MM.1S (cell line): ENCODE results near the gene ANKMY1.

ENCODE experiments used
- EZH2 ChIP-seq: fragments of 300-600 bp; sonication (generic); optimal IDR thresholded peaks from 2 replicates; pipeline ENCODE3; 2017; ENCODE audit warnings: low read depth, mild to moderate bottlenecking, antibody characterized with exemption, low read length, mixed read lengths
- EZH2phosphoT487 ChIP-seq: fragments of 300-600 bp; sonication (generic); IDR thresholded peaks from 2 replicates; pipeline ENCODE4 v1.6.1; 2018; ENCODE audit warnings: antibody characterized with exemption, low read length
- TF ChIP-seq, protein P1 (sequence below): fragments of 300-600 bp; sonication (generic); IDR thresholded peaks from 2 replicates; pipeline ENCODE4 v1.5.1; 2016; ENCODE audit warnings: antibody characterized with exemption, low read length, mixed read lengths

DNA sequence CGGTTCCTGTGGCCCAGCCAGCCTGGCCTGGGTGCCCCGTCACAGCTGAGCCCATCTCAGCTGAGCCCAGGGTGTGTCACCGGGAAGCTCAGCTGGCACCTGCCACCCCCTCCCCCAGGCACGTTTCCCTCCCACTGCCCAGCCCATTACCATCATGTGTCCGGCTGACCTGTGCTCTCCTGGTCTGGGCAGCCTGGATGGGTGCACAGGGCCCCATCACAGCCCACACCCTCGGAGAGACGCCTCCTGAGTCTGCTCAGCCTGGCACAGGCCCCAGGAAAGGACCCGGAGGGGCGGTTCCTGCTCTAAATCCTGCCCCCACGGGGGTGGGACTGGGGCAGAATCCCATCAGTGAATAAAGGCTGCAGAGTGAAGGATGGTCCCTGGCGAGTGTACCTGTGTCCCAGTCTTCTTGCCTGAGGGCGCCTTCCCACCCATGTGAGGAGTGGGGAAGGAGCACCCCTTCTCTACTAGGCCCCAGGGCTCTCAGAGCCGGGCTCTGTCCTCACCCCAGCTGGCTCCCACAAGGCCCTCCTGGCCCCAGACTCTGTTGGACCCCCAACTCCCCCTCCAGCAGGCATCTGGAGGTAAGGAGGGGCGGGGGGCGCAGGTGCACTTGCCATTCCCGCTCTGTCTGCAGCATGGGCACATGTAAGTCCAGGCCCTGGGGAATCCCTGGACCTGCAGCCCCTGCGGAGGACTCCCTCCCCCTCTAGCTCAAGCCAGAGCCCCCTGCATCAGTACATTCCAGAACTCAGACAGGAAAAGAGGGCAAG is 101.2 kb downstream of the ANKMY1 start:
- TF ChIP-seq, protein P1, sequence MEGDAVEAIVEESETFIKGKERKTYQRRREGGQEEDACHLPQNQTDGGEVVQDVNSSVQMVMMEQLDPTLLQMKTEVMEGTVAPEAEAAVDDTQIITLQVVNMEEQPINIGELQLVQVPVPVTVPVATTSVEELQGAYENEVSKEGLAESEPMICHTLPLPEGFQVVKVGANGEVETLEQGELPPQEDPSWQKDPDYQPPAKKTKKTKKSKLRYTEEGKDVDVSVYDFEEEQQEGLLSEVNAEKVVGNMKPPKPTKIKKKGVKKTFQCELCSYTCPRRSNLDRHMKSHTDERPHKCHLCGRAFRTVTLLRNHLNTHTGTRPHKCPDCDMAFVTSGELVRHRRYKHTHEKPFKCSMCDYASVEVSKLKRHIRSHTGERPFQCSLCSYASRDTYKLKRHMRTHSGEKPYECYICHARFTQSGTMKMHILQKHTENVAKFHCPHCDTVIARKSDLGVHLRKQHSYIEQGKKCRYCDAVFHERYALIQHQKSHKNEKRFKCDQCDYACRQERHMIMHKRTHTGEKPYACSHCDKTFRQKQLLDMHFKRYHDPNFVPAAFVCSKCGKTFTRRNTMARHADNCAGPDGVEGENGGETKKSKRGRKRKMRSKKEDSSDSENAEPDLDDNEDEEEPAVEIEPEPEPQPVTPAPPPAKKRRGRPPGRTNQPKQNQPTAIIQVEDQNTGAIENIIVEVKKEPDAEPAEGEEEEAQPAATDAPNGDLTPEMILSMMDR: no peak
- TF ChIP-seq EZH2 (no peak), EZH2phosphoT487 (no peak)
